ENCODE data around the gene NUP210L. TPM values are rescaled to one million over a fixed set of nuclear protein-coding genes. Genes with fewer than 3 reads are reported as not detected.

The NUP210L gene
- total and polyA plus RNA-seq, 9 of the 15 experiments (the other 6 are each of a cell fraction or from before 2014, with no cell fraction given), result 0.01 to 0.04 TPM; not detected in 7

GRCh38 chr1:153967107-153967999 lies 187.5 kb downstream of the NUP210L start, which contains the start of gene CREB3L4 (continued):
- TF ChIP-seq TEAD1 (CRISPR knock-in tag; IDR thresholded peaks at IDR 0.05), result 0 out of 4 replicates have a peak, but pooled peaks of 1 of the 2 experiments have one; percentile 56
- TF ChIP-seq RCOR1 (IDR thresholded peaks at IDR 0.05; ENCODE audit: borderline replicate concordance in 1 of 2, low read depth in 2 of 2, low read length in 2 of 2), result peak in 1 of 2 experiments; percentile 73; a peak in 2 of 4 replicates
- no peak for TF ChIP-seq ZSCAN29 (IDR thresholded peaks at IDR 0.05)
- peak; percentile 32; the same call in 1 of the 2 replicates for TF ChIP-seq SIN3B (IDR thresholded peaks at IDR 0.05; ENCODE audit: low read depth)
- no peak for TF ChIP-seq NFIX (CRISPR knock-in tag; IDR thresholded peaks at IDR 0.05; ENCODE audit: low read depth)
- TF ChIP-seq FOXP1 (CRISPR knock-in tag; IDR thresholded peaks at IDR 0.05), result no peak
- TF ChIP-seq TCF3 (CRISPR knock-in tag; IDR thresholded peaks at IDR 0.05), result no peak
- TF ChIP-seq BHLHE40 (IDR thresholded peaks at IDR 0.05; ENCODE audit: low read length), result peak; percentile 91
- TF ChIP-seq MAX (CRISPR knock-in tag; IDR thresholded peaks at IDR 0.05), result peak; percentile 88
- no peak for TF ChIP-seq GABPB2 (CRISPR knock-in tag; conservative IDR thresholded peaks at IDR 0.05)
- TF ChIP-seq SRSF3 (IDR thresholded peaks at IDR 0.05; ENCODE audit: insufficient read depth, low read length), result no peak
- no peak for TF ChIP-seq SPI1 (IDR thresholded peaks at IDR 0.05; ENCODE audit: borderline replicate concordance, low read depth, low read length)
- TF ChIP-seq ZNF217 (CRISPR knock-in tag; IDR thresholded peaks at IDR 0.05), result 0 out of 2 replicates have a peak, but pooled peaks have one; percentile 37
- peak; percentile 55 for TF ChIP-seq POLR2AphosphoS5 (IDR thresholded peaks at IDR 0.05; ENCODE audit: control insufficient read depth, insufficient read depth, low read depth, low read length)
- TF ChIP-seq TRIM25 (IDR thresholded peaks at IDR 0.05; ENCODE audit: borderline replicate concordance), result no peak
- TF ChIP-seq THAP7 (CRISPR knock-in tag; IDR thresholded peaks at IDR 0.05), result no peak
- TF ChIP-seq E2F6 (IDR thresholded peaks at IDR 0.05; ENCODE audit: borderline replicate concordance in 1 of 2, extremely low read depth in 1 of 2, insufficient read depth in 1 of 2, insufficient read length in 1 of 2, low read depth in 1 of 2, low read length in 1 of 2, poor library complexity in 1 of 2, severe bottlenecking in 1 of 2), result peak; percentile 90 to 93
- TF ChIP-seq ZBTB5 (IDR thresholded peaks at IDR 0.05), result no peak

All from K562 (cell line).